AG10803 (cell line): ENCODE data around the gene GPR22.
A peak's percentile ranks its signal among the peaks of the same experiment; 100 is the strongest.

Experiments
- DNase-seq: peaks from one replicate; pipeline ENCODE4 v3.0.0; 2010; ENCODE audit warnings: low read depth
- H3K4me3 ChIP-seq: 2 replicates; pipeline ENCODE4 v1.5.1; 2011; ENCODE audit warnings: mild to moderate bottlenecking, low read length, control low read depth
- TF ChIP-seq, protein P1 (sequence below): conservative IDR thresholded peaks from 2 replicates; pipeline ENCODE4 v1.5.1; 2011; ENCODE audit warnings: mild to moderate bottlenecking, low read length, control low read depth, inconsistent platforms

The GPR22 gene

GRCh38 chr7:107441581-107442422 is 28.1 kb upstream of the GPR22 start:
- peak; percentile 71 for DNase-seq
- TF ChIP-seq, protein P1, sequence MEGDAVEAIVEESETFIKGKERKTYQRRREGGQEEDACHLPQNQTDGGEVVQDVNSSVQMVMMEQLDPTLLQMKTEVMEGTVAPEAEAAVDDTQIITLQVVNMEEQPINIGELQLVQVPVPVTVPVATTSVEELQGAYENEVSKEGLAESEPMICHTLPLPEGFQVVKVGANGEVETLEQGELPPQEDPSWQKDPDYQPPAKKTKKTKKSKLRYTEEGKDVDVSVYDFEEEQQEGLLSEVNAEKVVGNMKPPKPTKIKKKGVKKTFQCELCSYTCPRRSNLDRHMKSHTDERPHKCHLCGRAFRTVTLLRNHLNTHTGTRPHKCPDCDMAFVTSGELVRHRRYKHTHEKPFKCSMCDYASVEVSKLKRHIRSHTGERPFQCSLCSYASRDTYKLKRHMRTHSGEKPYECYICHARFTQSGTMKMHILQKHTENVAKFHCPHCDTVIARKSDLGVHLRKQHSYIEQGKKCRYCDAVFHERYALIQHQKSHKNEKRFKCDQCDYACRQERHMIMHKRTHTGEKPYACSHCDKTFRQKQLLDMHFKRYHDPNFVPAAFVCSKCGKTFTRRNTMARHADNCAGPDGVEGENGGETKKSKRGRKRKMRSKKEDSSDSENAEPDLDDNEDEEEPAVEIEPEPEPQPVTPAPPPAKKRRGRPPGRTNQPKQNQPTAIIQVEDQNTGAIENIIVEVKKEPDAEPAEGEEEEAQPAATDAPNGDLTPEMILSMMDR, result no peak
- no peak overlapping the region for H3K4me3 ChIP-seq

- no peak overlapping the region for H3K4me3 ChIP-seq
- TF ChIP-seq, protein P1, result no peak
- no peak for DNase-seq
These were observed 27.2 kb upstream of the GPR22 start for GRCh38 chr7:107442678-107443077.

GRCh38 chr7:107446531-107446930 is 23.3 kb upstream of the GPR22 start:
- TF ChIP-seq, protein P1, result no peak
- DNase-seq, result peak; percentile 51
- H3K4me3 ChIP-seq, result no peak overlapping the region

DNA sequence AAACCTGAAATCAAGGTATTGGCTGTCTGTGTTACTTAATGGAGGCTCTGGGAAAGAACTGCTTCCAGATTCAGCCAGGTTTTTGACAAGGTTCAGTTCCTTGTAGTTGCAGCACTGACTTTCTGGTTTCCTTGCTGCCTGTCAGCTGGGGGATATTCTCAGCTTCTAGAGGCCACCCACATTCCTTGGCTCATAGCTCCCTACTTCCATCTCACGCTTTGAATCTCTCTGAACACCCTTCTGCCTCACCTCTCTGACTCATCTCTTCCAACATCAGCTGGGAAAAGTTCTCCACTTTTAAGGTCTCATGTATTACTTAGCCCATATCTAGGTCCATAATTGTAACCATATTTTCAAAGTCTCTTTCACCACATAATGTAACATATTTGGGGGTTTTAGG is 22.9 kb upstream of the GPR22 start:
- H3K4me3 ChIP-seq, result no peak overlapping the region
- DNase-seq, result peak; percentile 26
- TF ChIP-seq, protein P1, result no peak

GRCh38 chr7:107450970-107451369 is 18.9 kb upstream of the GPR22 start:
- H3K4me3 ChIP-seq, result no peak overlapping the region
- TF ChIP-seq, protein P1, result no peak
- peak; percentile 44 for DNase-seq

- DNase-seq, result no peak
- no peak overlapping the region for H3K4me3 ChIP-seq
- TF ChIP-seq, protein P1, result no peak
These were observed 16.5 kb upstream of the GPR22 start for GRCh38 chr7:107453388-107453787.

DNA sequence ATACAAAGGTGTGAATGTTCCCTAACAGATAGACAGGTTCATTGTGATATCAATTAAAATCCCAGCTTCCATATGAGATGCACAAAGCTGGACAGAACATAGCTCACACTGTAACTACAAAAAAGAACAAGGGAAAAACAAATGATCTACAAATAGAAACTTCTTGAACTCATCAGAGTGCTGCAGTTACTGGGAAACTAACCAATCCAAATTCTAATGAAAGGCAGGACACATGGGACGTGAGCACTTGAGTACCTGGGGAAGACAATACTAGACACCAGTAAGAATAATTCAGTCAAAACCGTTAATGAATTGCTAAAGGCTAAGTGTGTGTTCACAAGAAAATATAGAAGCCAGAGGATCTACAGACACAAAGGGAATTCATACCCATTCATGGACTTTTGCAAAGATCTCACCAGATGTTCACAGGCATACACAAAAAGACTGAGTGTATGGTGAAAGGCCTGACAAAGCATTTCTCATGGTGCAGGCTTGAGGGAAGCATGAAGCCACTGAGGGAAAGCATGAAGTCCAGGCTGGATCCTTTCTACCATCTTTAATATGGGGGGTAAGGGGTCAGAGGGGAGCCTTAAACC is 7.8 kb upstream of the GPR22 start:
- DNase-seq, result no peak
- TF ChIP-seq, protein P1, result no peak

More for the DNA sequence above, 7.8 kb upstream of the GPR22 start:
- no peak overlapping the region for H3K4me3 ChIP-seq
